Nucleus accumbens (tissue), 56 donors: ENCODE measurements around the gene STX3.
"Not testable (repeated sequence)": the region's sequence is repeated elsewhere in the genome, so short reads cannot be mapped to it uniquely, and the experiment has no call there.

ENCODE experiments used
- DNase-seq, 56 donors: peaks; one replicate each; lab custom pipeline; 2025; lab: John Stamatoyannopoulos, UW

Gene STX3

GRCh38 chr11:59785818-59786217, 30.6 kb downstream of the STX3 start:
- no peak for DNase-seq

- DNase-seq = no peak
Measured at GRCh38 chr11:59787255-59787588, 32.0 kb downstream of the STX3 start.

GRCh38 chr11:59787816-59788215, 32.6 kb downstream of the STX3 start:
- DNase-seq = no peak

- DNase-seq = no peak
Measured at GRCh38 chr11:59791639-59792038, 36.5 kb downstream of the STX3 start.

- DNase-seq = no peak
Measured at GRCh38 chr11:59792507-59792906, 37.3 kb downstream of the STX3 start.

- no peak for DNase-seq
Measured at GRCh38 chr11:59794417-59794816, 39.2 kb downstream of the STX3 start.

- DNase-seq = no peak
Measured at GRCh38 chr11:59800390-59801025, 45.3 kb downstream of the STX3 start.

GRCh38 chr11:59801160-59801706, 46.1 kb downstream of the STX3 start:
- peak in 1 of 56 donors; percentile 2 for DNase-seq

- peak in 34 of 56 donors; percentile 3 to 67 (median 29) for DNase-seq
Measured at GRCh38 chr11:59801981-59802638, 46.9 kb downstream of the STX3 start.

GRCh38 chr11:59802639-59803176, 47.5 kb downstream of the STX3 start:
- DNase-seq = peak in 21 of 56 donors; percentile 13 to 67 (median 32)

- no peak for DNase-seq
Measured at GRCh38 chr11:59804061-59804460, 48.9 kb downstream of the STX3 start.

GRCh38 chr11:59807047-59807610, 52.0 kb downstream of the STX3 start:
- no peak for DNase-seq

GRCh38 chr11:59810189-59810910, 55.2 kb downstream of the STX3 start, which contains the start of gene MRPL16:
MRPL16 (minus strand) TSS chr11:59810778; CDS start chr11:59810658, 120 bp downstream.
- DNase-seq = peak in 55 of 56 donors; percentile 19 to 89 (median 74)

GRCh38 chr11:59810911-59811259, 55.7 kb downstream of the STX3 start:
- no peak for DNase-seq

GRCh38 chr11:59812220-59812619, 57.0 kb downstream of the STX3 start:
- DNase-seq = no peak

- DNase-seq = no peak
Measured at GRCh38 chr11:59813364-59813763, 58.2 kb downstream of the STX3 start.

GRCh38 chr11:59814021-59814420, 58.8 kb downstream of the STX3 start:
- no peak for DNase-seq

GRCh38 chr11:59815754-59816153, 60.6 kb downstream of the STX3 start:
- no peak for DNase-seq

- DNase-seq = not testable (repeated sequence)
Measured at GRCh38 chr11:59816434-59816833, 61.3 kb downstream of the STX3 start.

- no peak for DNase-seq
Measured at GRCh38 chr11:59818572-59818971, 63.4 kb downstream of the STX3 start.
